ENCODE data around the gene XKRX. TPM values are rescaled to one million over a fixed set of nuclear protein-coding genes. Genes with fewer than 3 reads are reported as not detected.

Gene XKRX
- total RNA-seq, 2 donors from 2014 or later: not detected

- no peak overlapping the region for H3K27ac ChIP-seq
- DNase-seq (no peak), ATAC-seq (no peak)
- WGBS, 2 donors: 80 to 100% methylated on average over 1 of the region's 1 CpG
- intact Hi-C loops (cut with DNase I): no loop called here
- no peaks in the 10 kb centered on the region for H3K27me3 ChIP-seq
- no peak overlapping the region for H3K4me3 ChIP-seq
- no peaks in the 10 kb centered on the region for H3K36me3 ChIP-seq (replicated peaks in 1 of 2; ENCODE audit: insufficient read depth in 1 of 2, low read depth in 2 of 2)
- no peaks in the 10 kb centered on the region for H3K4me1 ChIP-seq
- no peaks in the 10 kb centered on the region for H3K9me3 ChIP-seq
- TF ChIP-seq POLR2A (IDR thresholded peaks at IDR 0.05) (no peak), CTCF (IDR thresholded peaks at IDR 0.05) (no peak)
Measured at GRCh38 chrX:100969936-100970335, 41.2 kb upstream of the XKRX start.

DNA sequence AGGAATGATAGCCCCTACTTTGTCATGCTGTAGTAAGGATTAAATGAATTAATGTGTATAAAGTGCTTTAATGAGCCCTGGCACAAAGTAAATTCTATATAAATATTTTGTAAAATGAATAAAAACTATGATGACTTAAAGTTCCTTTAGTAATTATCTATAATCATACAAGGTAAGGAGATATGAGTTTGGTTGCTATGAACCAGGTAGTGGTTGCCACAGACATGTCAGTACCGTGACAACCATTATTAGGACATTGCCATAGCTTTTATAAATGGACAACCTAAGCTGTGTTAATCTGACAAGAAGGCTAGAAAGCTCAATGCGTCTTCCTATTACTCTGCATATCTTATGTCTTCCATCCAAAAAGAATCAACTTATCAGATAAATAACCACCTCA is 40.7 kb upstream of the XKRX start, which contains the start of gene ARL13A:
TSS of gene ARL13A (plus strand) at position 301 of the 400 bp plus-strand sequence. CDS start 3,982 bp downstream, outside the sequence.
- WGBS, 2 donors: 83 to 96% methylated on average over 2 of the region's 2 CpGs
- DNase-seq (no peak), ATAC-seq (no peak)
- Histone ChIP-seq H3K27me3 (no peaks in the 10 kb centered on the region), H3K36me3 (replicated peaks in 1 of 2; ENCODE audit: insufficient read depth in 1 of 2, low read depth in 2 of 2) (no peaks in the 10 kb centered on the region), H3K4me3 (no peak within 1 kb of the TSS), H3K4me1 (no peaks in the 10 kb centered on the region), H3K9me3 (no peaks in the 10 kb centered on the region), H3K27ac (no peak within 1 kb of the TSS)
- intact Hi-C loops (cut with DNase I): no loop called here
- no peak for TF ChIP-seq CTCF (IDR thresholded peaks at IDR 0.05)

DNA sequence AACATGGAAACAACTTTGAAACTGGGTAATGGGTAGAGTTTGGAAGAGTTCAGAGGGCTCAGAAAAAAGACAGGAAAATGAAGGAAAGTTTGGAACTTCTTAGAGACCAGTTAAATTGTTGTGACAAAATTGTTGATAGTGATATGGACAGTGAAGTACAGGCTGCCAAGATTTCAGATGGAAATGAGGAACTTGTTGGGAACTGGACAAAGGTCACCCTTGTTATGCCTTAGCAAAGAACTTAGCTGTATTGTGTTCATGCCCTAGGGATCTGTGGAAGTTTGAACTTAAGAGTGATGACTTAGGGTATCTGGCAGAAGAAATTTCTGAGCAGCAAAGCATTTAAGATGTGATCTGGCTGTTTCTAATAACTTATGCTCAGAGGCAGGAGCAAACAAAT is 35.6 kb upstream of the XKRX start:
- ATAC-seq (no peak), DNase-seq (no peak)
- Histone ChIP-seq H3K36me3 (replicated peaks in 1 of 2; ENCODE audit: insufficient read depth in 1 of 2, low read depth in 2 of 2) (no peaks in the 10 kb centered on the region), H3K4me3 (no peak overlapping the region), H3K27me3 (no peaks in the 10 kb centered on the region), H3K9me3 (no peaks in the 10 kb centered on the region), H3K27ac (no peak overlapping the region), H3K4me1 (no peaks in the 10 kb centered on the region)
- intact Hi-C loops (cut with DNase I): no loop called here
- TF ChIP-seq POLR2A (IDR thresholded peaks at IDR 0.05) (no peak), CTCF (IDR thresholded peaks at IDR 0.05) (no peak)

GRCh38 chrX:100962811-100963210 is 34.1 kb upstream of the XKRX start:
- intact Hi-C loops (cut with DNase I): no loop called here
- Histone ChIP-seq H3K4me1 (no peaks in the 10 kb centered on the region), H3K27me3 (no peaks in the 10 kb centered on the region), H3K9me3 (no peaks in the 10 kb centered on the region), H3K27ac (no peak overlapping the region), H3K4me3 (no peak overlapping the region), H3K36me3 (replicated peaks in 1 of 2; ENCODE audit: insufficient read depth in 1 of 2, low read depth in 2 of 2) (no peaks in the 10 kb centered on the region)
- ATAC-seq (no peak), DNase-seq (no peak)
- TF ChIP-seq POLR2A (IDR thresholded peaks at IDR 0.05) (no peak), CTCF (IDR thresholded peaks at IDR 0.05) (no peak)
- 49 to 67% methylated on average over 3 of the region's 3 CpGs for WGBS, 2 donors

GRCh38 chrX:100948557-100948956 is 19.8 kb upstream of the XKRX start:
- H3K27ac ChIP-seq: no peak overlapping the region
- no peak overlapping the region for H3K4me3 ChIP-seq
- DNase-seq: no peak
- H3K36me3 ChIP-seq (replicated peaks in 1 of 2; ENCODE audit: insufficient read depth in 1 of 2, low read depth in 2 of 2): no peaks in the 10 kb centered on the region
- intact Hi-C loops (cut with DNase I): no loop called here
- H3K9me3 ChIP-seq: no peaks in the 10 kb centered on the region
- no peaks in the 10 kb centered on the region for H3K27me3 ChIP-seq
- no peak for TF ChIP-seq CTCF (IDR thresholded peaks at IDR 0.05)
- no peak for TF ChIP-seq POLR2A (IDR thresholded peaks at IDR 0.05)
- H3K4me1 ChIP-seq: no peaks in the 10 kb centered on the region
- WGBS, 2 donors: 100% methylated on average over 1 of the region's 1 CpG; no CpG with 5 or more reads in 1 of the 2 donors
- ATAC-seq: no peak

Data from body of pancreas (tissue), 4 donors.